ENCODE measurements around the gene NTN3.
A peak's percentile ranks its signal among the peaks of the same experiment; 100 is the strongest.

NTN3 gene

GRCh38 chr16:2498531-2499253, 27.6 kb downstream of the NTN3 start:
- no peaks in the 10 kb centered on the region for H3K27me3 ChIP-seq (ENCODE audit: control insufficient read depth, insufficient read depth, low read length)
- no peak overlapping the region for H3K4me3 ChIP-seq (ENCODE audit: low read length)
- H3K4me1 ChIP-seq (ENCODE audit: control insufficient read depth, insufficient read depth, low read length) = peaks cover 22% of the 10 kb centered on the region
- no peaks in the 10 kb centered on the region for H3K9me3 ChIP-seq (ENCODE audit: control insufficient read depth, low read length)
- H3K9ac ChIP-seq (ENCODE audit: low read length) = no peak overlapping the region
- H3K36me3 ChIP-seq (ENCODE audit: control insufficient read depth, insufficient read depth, low read length) = no peaks in the 10 kb centered on the region

DNA sequence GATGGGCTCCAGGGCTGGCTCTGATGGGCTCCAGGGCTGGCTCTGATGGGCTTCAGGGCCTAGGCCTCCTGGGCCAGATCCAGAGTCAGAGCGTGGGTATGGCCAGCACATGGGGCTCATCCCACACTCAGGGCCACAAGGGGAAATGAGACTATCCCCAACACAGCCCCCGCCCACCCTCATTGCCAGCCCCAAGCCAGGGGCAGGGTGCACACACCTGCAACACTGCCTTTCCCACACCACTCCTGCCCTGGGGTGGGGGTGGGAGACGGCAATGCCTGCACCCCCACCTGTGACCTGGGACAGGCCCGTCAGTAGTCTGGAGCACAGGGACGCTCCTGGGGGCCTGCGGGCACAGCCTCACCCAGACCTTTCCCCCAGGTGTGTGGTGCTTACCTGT, 28.4 kb downstream of the NTN3 start:
- Histone ChIP-seq H3K9me3 (ENCODE audit: control insufficient read depth, low read length) (no peaks in the 10 kb centered on the region), H3K4me1 (ENCODE audit: control insufficient read depth, insufficient read depth, low read length) (peaks cover 22% of the 10 kb centered on the region), H3K4me3 (ENCODE audit: low read length) (no peak overlapping the region), H3K27me3 (ENCODE audit: control insufficient read depth, insufficient read depth, low read length) (no peaks in the 10 kb centered on the region), H3K36me3 (ENCODE audit: control insufficient read depth, insufficient read depth, low read length) (no peaks in the 10 kb centered on the region), H3K9ac (ENCODE audit: low read length) (no peak overlapping the region)

- Histone ChIP-seq H3K36me3 (ENCODE audit: control insufficient read depth, insufficient read depth, low read length) (no peaks in the 10 kb centered on the region), H3K27me3 (ENCODE audit: control insufficient read depth, insufficient read depth, low read length) (no peaks in the 10 kb centered on the region), H3K9ac (ENCODE audit: low read length) (no peak overlapping the region), H3K4me1 (ENCODE audit: control insufficient read depth, insufficient read depth, low read length) (peaks cover 22% of the 10 kb centered on the region), H3K9me3 (ENCODE audit: control insufficient read depth, low read length) (no peaks in the 10 kb centered on the region), H3K4me3 (ENCODE audit: low read length) (no peak overlapping the region)
Observed at GRCh38 chr16:2499890-2500429, 28.9 kb downstream of the NTN3 start.

DNA sequence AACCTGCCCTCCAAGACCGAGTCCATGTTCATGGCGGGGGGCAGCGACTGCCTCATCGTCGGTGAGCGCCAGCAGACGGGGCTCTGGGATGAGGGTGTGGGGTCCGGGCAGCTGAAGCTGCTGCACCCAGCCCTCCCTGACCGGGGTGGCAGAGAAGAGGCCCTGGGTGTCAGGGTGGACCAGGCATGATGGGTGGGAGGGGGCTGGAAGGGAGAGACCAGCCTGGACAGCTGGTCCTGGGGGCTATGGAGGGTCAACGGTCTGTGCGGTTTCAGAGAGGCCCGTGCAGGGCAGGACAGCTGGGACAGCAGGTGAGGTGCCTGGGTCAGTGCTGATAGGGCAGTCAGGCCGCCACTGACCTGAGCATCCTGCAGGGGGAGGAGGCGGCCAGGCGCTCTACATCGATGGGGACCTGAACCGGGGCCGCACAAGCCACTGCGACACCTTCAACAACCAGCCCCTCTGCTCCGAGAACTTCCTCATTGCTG, 29.4 kb downstream of the NTN3 start:
- H3K4me3 ChIP-seq (ENCODE audit: low read length) = no peak overlapping the region
- no peaks in the 10 kb centered on the region for H3K9me3 ChIP-seq (ENCODE audit: control insufficient read depth, low read length)
- H3K27me3 ChIP-seq (ENCODE audit: control insufficient read depth, insufficient read depth, low read length) = no peaks in the 10 kb centered on the region
- H3K9ac ChIP-seq (ENCODE audit: low read length) = no peak overlapping the region
- H3K36me3 ChIP-seq (ENCODE audit: control insufficient read depth, insufficient read depth, low read length) = no peaks in the 10 kb centered on the region
- peaks cover 22% of the 10 kb centered on the region for H3K4me1 ChIP-seq (ENCODE audit: control insufficient read depth, insufficient read depth, low read length)

- H3K4me1 ChIP-seq (ENCODE audit: control insufficient read depth, insufficient read depth, low read length) = peaks cover 22% of the 10 kb centered on the region
Observed at GRCh38 chr16:2500918-2501750, 30.0 kb downstream of the NTN3 start.

GRCh38 chr16:2501946-2502895, 31.1 kb downstream of the NTN3 start:
- Histone ChIP-seq H3K4me3 (ENCODE audit: low read length) (no peak overlapping the region), H3K36me3 (ENCODE audit: control insufficient read depth, insufficient read depth, low read length) (no peaks in the 10 kb centered on the region), H3K9me3 (ENCODE audit: control insufficient read depth, low read length) (no peaks in the 10 kb centered on the region), H3K4me1 (ENCODE audit: control insufficient read depth, insufficient read depth, low read length) (peaks cover 21% of the 10 kb centered on the region), H3K27me3 (ENCODE audit: control insufficient read depth, insufficient read depth, low read length) (no peaks in the 10 kb centered on the region), H3K9ac (ENCODE audit: low read length) (no peak overlapping the region)

More at GRCh38 chr16:2500918-2501750, 30.0 kb downstream of the NTN3 start:
- no peaks in the 10 kb centered on the region for H3K27me3 ChIP-seq (ENCODE audit: control insufficient read depth, insufficient read depth, low read length)
- H3K9me3 ChIP-seq (ENCODE audit: control insufficient read depth, low read length) = no peaks in the 10 kb centered on the region
- H3K9ac ChIP-seq (ENCODE audit: low read length) = peak overlapping the region; percentile 43
- H3K36me3 ChIP-seq (ENCODE audit: control insufficient read depth, insufficient read depth, low read length) = no peaks in the 10 kb centered on the region
- no peak overlapping the region for H3K4me3 ChIP-seq (ENCODE audit: low read length)

DNA sequence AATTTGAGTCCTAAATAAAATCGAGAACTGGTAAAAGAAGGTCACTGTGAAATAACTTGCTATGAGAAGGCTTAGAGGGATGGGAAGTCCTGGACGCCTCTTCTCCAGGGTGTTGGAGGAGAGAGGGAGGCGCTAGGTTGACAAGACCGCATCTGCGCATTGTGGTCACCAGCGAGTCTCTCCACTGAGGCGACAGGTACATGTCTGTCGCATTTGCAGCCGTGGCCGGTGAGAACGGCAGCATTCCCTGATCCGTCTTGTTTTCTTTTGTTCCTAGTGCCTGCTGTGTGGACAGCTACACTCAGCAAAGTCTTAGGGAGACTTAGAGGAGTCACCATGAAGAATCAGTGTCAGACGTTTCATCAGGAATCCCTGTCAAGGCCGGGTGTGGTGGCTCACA, 34.6 kb downstream of the NTN3 start:
- Histone ChIP-seq H3K9me3 (ENCODE audit: control insufficient read depth, low read length) (no peaks in the 10 kb centered on the region), H3K4me1 (ENCODE audit: control insufficient read depth, insufficient read depth, low read length) (peaks cover 11% of the 10 kb centered on the region), H3K9ac (ENCODE audit: low read length) (no peak overlapping the region), H3K4me3 (ENCODE audit: low read length) (no peak overlapping the region), H3K27me3 (ENCODE audit: control insufficient read depth, insufficient read depth, low read length) (no peaks in the 10 kb centered on the region), H3K36me3 (ENCODE audit: control insufficient read depth, insufficient read depth, low read length) (no peaks in the 10 kb centered on the region)

- H3K27me3 ChIP-seq (ENCODE audit: control insufficient read depth, insufficient read depth, low read length) = no peaks in the 10 kb centered on the region
- H3K4me3 ChIP-seq (ENCODE audit: low read length) = no peak overlapping the region
- no peaks in the 10 kb centered on the region for H3K9me3 ChIP-seq (ENCODE audit: control insufficient read depth, low read length)
- H3K9ac ChIP-seq (ENCODE audit: low read length) = no peak overlapping the region
- H3K36me3 ChIP-seq (ENCODE audit: control insufficient read depth, insufficient read depth, low read length) = no peaks in the 10 kb centered on the region
- H3K4me1 ChIP-seq (ENCODE audit: control insufficient read depth, insufficient read depth, low read length) = peaks cover 14% of the 10 kb centered on the region
Observed at GRCh38 chr16:2507052-2507659, 36.1 kb downstream of the NTN3 start.

- peaks cover 14% of the 10 kb centered on the region for H3K4me1 ChIP-seq (ENCODE audit: control insufficient read depth, insufficient read depth, low read length)
- H3K9ac ChIP-seq (ENCODE audit: low read length) = no peak overlapping the region
- no peak overlapping the region for H3K4me3 ChIP-seq (ENCODE audit: low read length)
- H3K9me3 ChIP-seq (ENCODE audit: control insufficient read depth, low read length) = no peaks in the 10 kb centered on the region
- no peaks in the 10 kb centered on the region for H3K36me3 ChIP-seq (ENCODE audit: control insufficient read depth, insufficient read depth, low read length)
- H3K27me3 ChIP-seq (ENCODE audit: control insufficient read depth, insufficient read depth, low read length) = no peaks in the 10 kb centered on the region
Observed at GRCh38 chr16:2507665-2508064, 36.6 kb downstream of the NTN3 start.

GRCh38 chr16:2508722-2509400, 37.8 kb downstream of the NTN3 start:
- H3K9me3 ChIP-seq (ENCODE audit: control insufficient read depth, low read length) = no peaks in the 10 kb centered on the region
- H3K4me1 ChIP-seq (ENCODE audit: control insufficient read depth, insufficient read depth, low read length) = peaks cover 17% of the 10 kb centered on the region
- H3K27me3 ChIP-seq (ENCODE audit: control insufficient read depth, insufficient read depth, low read length) = peaks cover 3% of the 10 kb centered on the region
- H3K9ac ChIP-seq (ENCODE audit: low read length) = no peak overlapping the region
- no peak overlapping the region for H3K4me3 ChIP-seq (ENCODE audit: low read length)
- H3K36me3 ChIP-seq (ENCODE audit: control insufficient read depth, insufficient read depth, low read length) = no peaks in the 10 kb centered on the region
